HG03354 (cell line): ENCODE data around the gene RNF224.

Experiments
- ATAC-seq: cut with Tn5 transposase; IDR thresholded peaks from one replicate; pipeline ENCODE4 v1.9.1; 2021; ENCODE audit warnings: mild to moderate bottlenecking; ENCODE audit not compliant: unreplicated experiment, poor library complexity, severe bottlenecking

The RNF224 gene

DNA sequence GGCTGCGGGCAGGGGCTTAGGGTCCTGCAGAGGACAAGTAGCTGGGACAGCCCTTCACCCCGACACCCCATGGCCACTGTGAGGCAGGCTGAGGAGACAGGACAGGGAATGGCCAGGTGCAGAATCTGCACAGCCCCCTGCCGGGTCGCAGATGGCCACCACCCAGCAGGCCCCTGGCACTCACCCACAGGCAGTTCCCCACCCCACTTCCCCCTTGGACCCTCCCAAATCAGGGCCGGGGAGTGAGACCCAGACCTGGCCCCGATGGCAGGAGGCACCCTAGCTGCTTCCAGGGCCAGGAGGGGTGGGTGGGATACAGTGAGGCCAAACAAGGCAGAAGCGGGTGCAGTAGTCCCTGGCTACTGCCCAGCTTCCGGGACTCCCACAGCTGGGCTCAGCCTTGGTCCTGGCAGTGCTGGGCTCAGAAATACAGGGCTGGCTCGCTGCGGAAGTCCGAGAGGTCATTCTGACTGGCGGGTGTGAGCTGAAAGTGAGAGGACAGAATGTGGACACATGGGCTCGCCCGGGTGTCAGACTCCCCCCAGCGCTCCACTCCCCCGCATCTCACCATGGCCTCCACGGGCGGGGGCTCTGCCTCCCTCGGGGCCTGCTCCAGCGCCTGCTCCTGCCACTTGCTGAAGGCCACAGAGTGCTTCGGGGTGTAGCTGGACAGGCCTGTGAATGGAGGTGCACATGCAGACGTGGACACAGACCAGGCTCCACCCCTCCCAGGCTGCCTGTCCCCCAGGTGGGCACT, 35.4 kb upstream of the RNF224 start:
- ATAC-seq: no peak

DNA sequence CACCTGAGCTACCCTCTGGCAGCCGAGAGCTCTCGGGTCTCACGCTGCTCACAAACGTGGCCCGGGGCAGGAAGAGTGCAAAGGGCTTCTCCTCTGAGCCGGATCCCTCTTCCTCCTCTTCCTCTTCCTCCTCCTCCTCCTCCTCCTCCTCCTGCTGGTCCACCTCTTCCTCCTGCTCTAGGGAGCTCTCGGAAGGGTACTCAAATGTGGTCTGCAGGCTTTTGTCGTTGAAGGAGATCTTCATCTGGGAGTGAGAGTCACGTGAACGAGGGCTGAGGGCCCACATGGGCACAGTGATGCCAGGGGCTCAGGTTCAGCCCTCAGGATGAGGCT, 34.9 kb upstream of the RNF224 start:
- ATAC-seq: no peak

DNA sequence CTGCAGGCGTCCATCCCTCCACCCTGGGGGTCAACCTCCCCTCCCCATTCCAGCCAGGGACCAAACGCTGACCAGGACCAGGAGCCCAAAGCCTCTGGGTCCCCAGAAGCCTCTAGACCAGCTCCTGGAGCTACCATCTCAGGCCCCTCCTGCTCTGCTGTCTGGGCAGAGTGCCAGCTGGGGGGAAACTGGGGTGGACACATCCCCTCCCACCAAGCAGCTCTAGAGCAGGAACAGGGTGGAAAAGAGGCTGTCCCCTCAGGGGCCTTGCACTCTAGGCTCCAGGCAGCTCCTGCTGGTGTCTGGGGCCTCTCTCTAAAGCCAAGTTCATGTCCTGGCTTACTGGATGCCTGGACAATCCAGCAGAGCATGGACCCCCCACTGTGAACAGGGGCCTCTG, 34.4 kb upstream of the RNF224 start:
- ATAC-seq: no peak

DNA sequence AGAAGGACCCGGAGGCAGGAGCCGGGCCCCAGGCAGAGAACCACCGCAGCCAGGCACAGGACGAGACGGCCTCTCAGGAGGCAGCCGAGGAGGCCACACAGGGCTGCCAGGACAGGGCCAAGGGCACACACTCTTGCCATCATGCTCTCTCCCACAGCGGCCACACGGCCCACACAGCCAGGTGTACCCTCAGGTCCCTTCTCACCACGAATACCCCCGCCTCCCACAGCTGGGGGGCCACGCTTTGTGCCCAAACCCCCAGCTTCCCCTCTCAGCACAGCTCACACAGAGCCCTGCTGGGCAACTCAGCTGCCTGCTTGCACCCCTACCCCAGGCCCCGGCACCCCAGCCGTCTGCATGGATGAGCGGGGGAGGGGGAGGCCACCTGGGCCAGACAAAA, 33.5 kb upstream of the RNF224 start:
- no peak for ATAC-seq

DNA sequence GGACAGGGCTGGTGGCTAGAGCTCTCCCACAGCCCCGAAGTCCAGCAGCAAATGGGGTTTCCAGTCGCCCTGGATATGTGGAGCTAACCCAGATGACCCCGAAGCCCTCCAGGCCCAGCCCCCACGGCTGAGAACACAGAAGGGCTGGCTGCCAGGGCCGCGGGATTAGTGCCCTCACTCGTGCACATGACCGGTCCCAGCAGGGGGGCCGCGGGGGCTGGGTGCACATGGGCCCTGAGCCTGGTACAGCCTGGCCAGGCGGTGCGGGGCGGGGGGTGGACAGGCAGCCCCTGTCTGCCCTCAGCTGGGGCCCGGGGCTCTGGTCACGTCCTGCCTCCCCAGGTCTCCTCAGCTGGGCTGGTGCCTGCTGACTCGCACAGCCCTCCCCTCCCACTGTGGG, 32.9 kb upstream of the RNF224 start:
- ATAC-seq: no peak

DNA sequence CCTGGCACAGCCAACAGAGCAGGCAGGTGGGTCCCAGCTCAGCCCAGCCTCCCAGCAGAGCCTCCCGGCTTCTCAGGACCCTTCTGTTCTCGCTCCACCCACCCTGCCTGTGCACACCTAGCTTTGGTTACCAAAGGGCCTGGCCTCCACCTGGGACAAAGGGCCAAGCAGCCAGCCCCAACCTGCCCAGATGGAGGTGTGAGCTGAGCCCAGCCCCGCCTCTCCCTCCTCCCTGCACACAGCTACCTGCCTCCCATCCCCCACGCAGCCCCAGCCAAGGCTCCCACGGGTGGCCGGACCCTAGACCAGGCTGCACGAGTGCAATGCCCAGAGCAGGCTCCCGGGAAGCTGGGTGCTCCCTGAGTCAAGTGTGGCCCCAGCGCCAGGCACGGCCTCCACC, 32.4 kb upstream of the RNF224 start:
- no peak for ATAC-seq

DNA sequence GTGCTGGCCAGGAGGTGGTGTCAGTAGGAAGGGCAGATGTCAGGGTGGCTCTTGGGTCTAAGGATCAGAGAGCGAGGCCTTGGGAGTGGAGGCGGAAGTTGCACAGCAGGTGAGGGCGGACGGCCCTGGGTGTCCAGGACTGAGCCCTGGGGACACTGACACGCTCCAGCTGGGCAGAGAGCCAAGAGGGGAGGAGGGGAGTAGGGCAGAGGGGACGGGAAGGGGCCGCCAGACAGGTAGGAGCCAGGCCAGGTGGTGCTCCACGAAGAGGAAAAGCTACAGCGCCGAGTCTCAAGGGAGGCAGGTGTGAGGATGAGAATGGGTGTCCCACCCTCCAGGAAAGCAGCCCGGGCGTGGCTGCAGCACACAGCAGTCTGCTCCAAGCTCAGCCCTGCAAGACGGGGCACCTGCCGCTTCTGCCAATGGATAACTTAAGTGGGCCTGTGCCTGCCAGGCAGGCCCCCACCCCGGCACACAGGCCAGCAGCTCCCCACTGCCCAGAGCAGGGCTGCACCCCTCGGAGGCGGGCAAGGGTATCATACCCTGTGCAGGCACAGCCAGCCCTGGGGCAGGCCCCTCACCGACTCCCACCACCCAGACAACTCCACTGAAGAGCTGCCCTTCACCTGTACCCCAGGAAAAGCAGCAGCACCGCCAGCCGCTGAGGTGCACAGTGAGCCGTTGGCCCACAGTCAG, 31.6 kb upstream of the RNF224 start:
- no peak for ATAC-seq

DNA sequence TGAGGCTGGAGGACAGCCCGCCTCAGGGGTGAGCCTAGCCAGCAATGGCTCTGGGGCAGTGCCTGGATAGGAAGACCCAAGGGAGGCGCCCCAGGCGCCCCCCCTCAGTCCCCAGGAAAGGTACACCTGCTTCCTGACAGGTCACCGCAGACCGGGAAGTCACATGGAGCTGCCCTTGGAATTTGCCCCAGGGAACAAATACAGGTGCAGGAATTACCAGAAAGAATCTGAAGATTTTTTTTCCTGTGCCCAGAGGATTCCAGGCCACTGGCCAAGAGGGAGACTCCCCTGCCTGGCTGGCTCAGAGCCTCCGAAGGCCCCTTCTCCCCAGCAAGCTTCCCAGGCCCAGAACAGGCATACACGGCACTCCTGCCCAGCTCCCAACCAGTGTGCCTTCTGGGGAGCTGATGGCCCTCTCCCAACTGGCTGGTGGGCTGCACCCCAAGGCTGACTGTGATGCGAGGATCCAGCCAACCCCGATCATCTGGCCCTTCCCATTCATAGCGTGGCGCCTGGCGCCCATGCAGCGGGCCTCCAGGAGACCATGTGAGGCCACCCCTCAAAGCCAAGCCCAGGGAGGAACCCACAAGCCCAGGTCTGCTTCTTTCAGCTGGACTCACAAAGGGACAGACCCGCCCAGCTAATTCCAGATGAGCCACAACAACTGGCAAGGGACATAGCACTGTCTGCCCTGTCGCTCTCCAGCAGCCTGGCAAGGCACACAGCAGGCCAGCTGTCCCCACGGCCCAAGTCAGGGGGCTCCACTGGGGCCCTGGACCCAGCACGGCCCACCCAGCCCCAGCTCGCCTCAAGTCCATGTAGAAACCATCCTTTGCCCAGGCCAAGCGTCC, 29.0 kb upstream of the RNF224 start:
- no peak for ATAC-seq

DNA sequence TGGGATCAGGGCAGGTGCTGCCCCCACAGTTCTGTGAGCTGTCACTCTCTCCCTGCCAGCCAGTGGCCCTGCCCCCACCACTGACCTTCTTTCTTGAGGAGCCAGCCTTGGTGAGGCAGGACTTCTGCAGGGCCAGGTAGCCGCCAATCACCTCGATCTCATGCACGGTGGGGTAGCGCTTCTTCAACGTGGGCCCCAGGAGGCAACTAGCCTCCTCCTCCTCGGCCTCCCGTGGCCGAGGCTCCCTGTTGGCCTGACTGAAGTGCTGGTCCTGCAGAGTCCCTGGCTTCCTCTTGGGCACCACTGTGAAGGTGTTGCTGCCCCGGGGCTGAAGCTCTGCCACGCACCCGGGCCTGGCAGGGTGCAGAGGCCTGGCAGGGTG, 28.4 kb upstream of the RNF224 start:
- no peak for ATAC-seq

DNA sequence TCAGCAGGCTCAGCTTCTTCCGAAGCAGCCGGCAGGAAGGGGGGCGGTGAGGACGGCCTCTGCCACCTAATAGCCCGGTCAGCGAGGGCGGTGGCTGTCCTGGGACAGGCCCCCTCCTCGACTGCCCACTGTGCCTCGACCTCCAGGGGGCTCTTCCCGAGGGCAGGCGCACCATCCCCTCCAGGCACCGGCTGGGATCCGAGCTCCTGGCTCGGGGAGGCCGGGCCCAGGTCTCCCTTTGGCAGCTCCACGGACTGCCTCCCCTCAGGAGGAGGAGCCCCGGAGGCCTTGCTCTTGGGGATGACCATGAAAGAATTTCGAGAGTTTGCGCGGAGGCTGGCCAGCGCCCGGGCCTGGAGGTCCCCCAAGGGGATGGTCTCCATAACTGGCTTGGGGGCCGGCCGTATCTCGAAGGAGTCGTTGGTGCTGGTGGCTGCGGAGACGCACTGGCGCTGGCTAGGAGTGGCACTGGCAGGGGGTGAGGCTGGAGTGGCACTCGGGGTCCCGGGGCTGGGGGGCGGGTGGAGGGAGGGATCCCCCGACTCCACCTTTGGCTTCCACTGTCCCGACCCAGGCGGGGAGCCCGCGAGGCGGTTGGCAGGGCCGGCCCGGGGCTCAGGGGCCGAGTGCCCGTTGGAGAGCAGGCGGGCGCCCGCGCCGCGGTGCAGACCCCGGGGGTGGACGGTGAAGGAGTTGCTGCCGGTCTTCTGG, 27.7 kb upstream of the RNF224 start:
- no peak for ATAC-seq

DNA sequence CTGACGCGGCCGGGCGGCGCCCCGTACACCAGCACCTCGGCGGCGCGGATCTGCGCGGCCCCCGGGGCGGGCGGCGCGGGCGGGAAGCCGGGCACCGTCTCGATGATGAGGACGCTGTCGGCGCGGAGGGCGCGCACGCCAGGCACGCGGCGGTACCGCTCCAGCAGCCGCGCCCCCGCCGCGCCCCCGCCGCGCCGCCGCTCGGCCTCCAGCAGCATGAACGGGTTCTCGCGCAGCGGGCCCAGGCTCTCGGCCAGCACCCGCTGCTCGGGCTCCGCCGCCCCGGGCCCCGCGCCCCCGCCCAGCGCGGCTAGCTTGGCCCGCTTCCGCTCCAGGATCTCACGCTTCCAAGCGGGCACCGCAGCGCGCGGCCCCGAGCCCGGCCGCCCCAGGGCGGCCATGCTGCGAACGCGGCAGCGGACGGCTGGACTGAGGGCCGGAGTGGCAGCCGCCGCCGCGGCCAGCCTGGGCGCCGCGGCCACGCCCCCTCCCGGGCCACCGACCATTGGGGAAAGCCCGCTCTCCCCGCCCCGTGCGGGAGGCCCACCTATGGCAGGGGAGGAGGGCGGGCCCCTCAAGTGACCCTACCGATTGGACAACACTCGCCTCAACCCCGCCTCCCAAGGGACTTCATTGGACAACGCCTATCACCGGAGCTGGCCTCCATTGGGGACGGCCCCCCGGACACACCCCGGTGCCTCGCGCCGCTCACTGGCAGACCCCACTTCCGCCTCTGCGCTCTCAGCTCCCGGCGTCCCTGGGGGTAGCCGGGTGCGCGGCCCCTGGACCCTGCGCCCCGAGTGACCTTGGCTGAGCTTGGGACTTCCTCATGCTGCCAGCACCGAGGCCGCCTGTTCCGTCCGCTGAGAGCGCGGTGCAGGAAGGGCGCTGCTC, 26.7 kb upstream of the RNF224 start, which contains the start of gene TPRN:
TSS of gene TPRN (minus strand) at position 431 of the 894 bp plus-strand sequence. CDS start at position 401, 30 bp downstream.
- peak; percentile 86 for ATAC-seq

DNA sequence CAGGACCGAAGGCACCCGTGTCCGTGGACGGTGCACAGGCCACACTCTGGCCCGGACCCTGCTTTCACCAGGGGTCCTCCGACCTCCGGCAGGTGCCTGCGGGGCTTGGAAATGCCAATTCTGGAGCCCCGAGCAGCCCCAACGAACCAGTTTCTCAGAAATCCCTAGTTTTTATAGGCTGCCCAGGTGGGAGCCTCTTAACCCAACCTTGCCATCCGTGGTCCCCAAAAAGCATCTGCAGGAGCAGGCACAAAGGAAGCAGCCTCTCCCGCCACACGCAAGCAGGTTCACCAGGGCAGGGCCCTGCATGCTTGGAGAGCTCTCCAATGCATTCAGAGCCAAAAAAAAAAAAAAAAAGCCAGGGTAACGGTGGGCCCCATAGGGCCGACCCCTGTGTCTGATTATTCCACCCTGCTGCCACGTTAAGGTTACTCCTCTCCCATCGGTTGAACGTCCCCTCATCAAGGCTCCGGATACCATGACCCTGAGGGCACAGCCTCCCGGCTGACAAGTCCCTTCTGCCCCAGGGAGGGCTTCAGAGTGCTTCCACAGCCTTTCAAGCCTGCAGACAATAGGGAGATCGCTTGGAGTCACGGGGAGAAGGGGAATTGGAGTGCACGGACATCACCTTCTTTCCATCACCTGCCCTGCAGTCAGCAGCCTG, 26.0 kb upstream of the RNF224 start:
- no peak for ATAC-seq

DNA sequence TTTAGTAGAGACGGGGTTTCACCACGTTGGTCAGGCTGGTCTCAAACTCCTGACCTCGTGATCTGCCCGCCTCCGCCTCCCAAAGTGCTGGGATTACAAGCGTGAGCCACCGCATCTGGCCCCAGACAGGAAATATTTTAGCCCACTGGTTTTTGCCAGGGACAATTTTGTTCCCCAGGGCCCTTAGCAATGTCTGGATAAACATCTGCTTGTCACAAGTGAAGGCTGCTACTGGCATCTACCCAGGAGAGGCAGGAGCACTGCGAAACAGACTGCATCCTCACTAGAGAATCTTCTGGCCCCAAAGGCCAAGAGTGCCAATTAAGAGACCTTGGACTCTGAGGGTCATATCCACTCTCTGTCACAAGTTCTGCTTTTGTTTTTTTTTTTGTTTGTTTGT, 24.3 kb upstream of the RNF224 start:
- ATAC-seq: no peak

DNA sequence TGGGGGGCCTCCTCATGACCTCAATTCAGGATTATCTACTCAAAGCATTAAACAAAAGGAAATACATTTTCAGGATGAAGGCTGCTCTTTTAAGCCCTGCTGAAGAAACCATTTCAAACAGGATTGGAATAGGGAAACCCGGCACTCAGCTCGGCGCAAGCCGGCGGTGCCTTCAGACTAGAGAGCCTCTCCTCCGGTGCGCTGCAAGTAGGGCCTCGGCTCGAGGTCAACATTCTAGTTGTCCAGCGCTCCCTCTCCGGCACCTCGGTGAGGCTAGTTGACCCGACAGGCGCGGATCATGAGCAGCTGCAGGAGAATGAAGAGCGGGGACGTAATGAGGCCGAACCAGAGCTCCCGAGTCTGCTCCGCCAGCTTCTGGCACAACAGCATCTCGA, 22.6 kb upstream of the RNF224 start:
- ATAC-seq: no peak

DNA sequence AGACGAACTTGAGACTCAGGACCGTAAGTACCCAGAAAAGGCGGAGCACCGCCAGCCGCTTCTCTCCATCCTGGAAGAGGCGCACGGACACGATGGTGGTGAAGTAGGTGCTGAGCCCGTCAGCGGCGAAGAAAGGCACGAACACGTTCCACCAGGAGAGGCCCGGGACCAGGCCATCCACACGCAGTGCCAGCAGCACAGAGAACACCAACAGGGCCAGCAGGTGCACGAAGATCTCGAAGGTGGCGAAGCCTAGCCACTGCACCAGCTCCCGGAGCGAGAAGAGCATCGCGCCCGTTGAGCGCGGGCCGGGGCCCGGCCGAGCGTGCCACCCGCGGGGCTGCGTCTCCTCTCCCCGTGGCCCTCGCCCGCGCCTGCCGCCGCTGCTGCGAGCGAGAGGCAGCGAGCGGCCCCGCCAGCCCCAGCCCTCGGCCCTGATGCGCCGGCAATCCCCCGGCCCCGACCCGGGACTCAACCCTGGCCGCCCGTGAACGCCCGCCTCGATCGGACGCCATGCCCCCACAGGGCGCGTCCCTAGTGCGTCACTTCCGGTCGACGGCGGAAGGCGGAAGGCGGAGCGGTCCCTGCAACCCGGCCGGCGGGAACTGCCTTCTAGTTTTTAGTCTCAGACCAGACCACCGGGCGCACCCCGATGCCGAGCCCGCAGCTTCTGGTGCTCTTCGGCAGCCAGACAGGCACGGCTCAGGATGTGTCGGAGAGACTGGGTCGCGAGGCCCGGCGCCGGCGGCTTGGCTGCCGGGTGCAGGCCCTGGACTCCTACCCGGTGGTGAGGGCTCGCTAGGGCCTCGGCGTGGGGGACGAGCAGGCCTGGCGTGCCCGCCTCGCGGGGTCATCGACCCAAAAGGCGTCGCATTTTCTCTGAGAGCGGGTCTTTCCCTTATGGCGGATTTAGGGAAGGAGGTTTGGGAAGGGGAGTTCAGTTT, 21.9 kb upstream of the RNF224 start, which contains the start of the genes NDOR1 and TMEM203:
TSS of gene NDOR1 (plus strand) at position 575 of the 944 bp plus-strand sequence. CDS start at position 653, 78 bp downstream.
TSS of gene TMEM203 (minus strand) at position 523 of the 944 bp plus-strand sequence. CDS start at position 289, 234 bp downstream.
- peak; percentile 54 for ATAC-seq

DNA sequence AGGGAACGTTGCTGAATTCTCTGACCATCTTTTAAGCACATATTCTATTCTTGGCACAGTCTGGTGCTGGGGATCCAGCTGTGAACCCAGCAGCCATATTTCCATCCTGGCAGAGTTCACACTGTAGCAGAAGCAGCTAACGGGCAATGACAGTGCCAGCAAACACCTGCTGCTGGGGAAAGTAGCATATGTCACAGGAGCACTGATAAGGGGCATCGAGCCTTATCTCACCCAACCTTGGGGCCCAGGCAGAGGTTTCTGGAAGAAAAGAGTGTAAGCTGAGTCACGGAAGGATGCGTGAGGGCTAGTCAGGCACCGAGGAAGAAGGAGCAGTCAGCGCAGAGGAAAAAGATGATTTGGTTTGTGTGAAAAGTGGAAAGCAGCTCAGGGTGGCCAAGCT, 20.7 kb upstream of the RNF224 start:
- no peak for ATAC-seq

DNA sequence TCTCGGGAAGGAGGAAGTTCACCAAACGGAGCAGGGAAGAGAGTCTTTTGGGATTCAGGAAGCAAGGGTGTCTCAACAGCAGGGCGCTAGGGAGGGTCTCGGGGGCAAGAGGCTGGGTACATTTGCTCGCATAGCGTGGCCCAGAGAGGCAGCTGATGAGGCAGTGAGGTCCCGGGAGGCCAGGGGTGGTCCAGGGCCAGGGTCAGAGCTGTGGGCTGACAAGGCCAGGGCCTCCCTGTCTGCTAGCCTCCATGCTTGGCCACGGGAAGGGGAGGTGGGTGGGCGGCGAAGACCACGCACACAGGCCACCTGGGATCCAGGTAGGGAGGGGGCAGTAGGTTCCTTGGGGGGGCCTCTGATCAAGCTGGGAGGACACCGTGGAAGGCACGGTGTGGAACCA, 15.8 kb upstream of the RNF224 start:
- no peak for ATAC-seq
